Ishikawa (cell line): Measurements from ENCODE around the gene SLC29A1.

ENCODE experiments used
- CREB1 ChIP-seq: IDR thresholded peaks from 2 replicates; pipeline ENCODE4 v1.6.1; 2012; ENCODE audit warnings: low read depth
- EP300 ChIP-seq: IDR thresholded peaks from 2 replicates; pipeline ENCODE4 v1.6.1; 2012; ENCODE audit warnings: borderline replicate concordance
- TCF12 ChIP-seq: IDR thresholded peaks from 2 replicates; pipeline ENCODE4 v1.6.1; 2012; ENCODE audit warnings: low read depth

GRCh38 chr6:44251576-44252524 lies 28.5 kb downstream of the SLC29A1 start:
- no peak for TF ChIP-seq TCF12
- no peak for TF ChIP-seq EP300
- TF ChIP-seq CREB1, result no peak
